Prostate gland (tissue), 2 donors: ENCODE results near the gene OR2A7. TPM values are rescaled to one million over a fixed set of nuclear protein-coding genes. Genes with fewer than 3 reads are reported as not detected.
"Not testable (repeated sequence)": the region's sequence is repeated elsewhere in the genome, so short reads cannot be mapped to it uniquely, and the experiment has no call there.

ENCODE experiments used
- DNase-seq: peaks from one replicate; pipeline ENCODE4 v3.0.0-alpha.2; 2019; ENCODE audit warnings: low spot score
- H3K27ac ChIP-seq, 2 donors: fragments of 200-600 bp; sonication (generic); 2 replicates each; pipeline ENCODE4 v1.5.1; 2017 to 2019
- H3K27me3 ChIP-seq: fragments of 200-600 bp; sonication (generic); replicated peaks from 2 replicates; pipeline ENCODE4 v1.5.1; 2019; ENCODE audit not compliant: insufficient read depth
- H3K36me3 ChIP-seq, 2 donors: fragments of 200-600 bp; sonication (generic); 1 replicate in 1 of 2; 2 replicates in 1 of 2; pipeline versions ENCODE4 v1.5.1 to v1.8.1; 2017 to 2019
- H3K4me1 ChIP-seq: fragments of 200-600 bp; sonication (generic); replicated peaks from 2 replicates; pipeline ENCODE4 v1.5.1; 2019
- H3K4me3 ChIP-seq, 2 donors: fragments of 200-600 bp; sonication (generic); 2 replicates each; pipeline ENCODE4 v1.5.1; 2017 to 2019
- H3K9me3 ChIP-seq: fragments of 200-600 bp; sonication (generic); 2 replicates; pipeline ENCODE4 v1.5.1; 2017
- WGBS: methylation state at CpG from one replicate; pipeline ENCODE4 v1.1.5; 2018; 5-methylcytosine and 5-hydroxymethylcytosine counted together
- intact Hi-C: fragments of 100-400 bp; cut with DNase I; formaldehyde crosslinking; loops from one replicate; pipeline ENCODE4 v1.14.2; 2022
- total RNA-seq, 2 donors: library from RNA; depleted of rRNA; stranded (reverse); fragments of >200 nt; gene quantifications; one replicate each; pipeline ENCODE4 v1.1.0, GENCODE V29; 2016

The OR2A7 gene
- total RNA-seq, 2 donors from 2014 or later: 5.3 to 10.7 TPM

DNA sequence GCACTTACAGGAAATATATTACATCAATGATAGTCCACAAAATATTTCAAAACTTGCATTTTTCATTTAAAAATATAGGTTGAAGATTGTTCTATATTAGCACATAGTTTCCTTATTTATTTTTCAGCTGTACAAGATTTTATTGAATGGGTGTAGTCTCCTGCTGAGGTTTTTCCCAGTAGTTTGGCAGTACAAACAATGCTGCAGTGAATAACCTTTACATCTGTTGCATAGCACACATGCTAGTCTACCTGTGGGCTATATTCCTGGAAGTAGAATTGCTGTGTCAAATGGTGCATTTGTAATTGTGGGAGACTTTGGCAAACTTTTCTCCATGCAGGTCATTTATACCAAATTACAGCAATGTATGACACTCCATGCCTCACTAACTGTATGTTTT lies 44.1 kb downstream of the OR2A7 start:
- H3K4me1 ChIP-seq, H3K4me3 ChIP-seq, H3K27ac ChIP-seq, H3K9me3 ChIP-seq, H3K36me3 ChIP-seq, DNase-seq, intact Hi-C loops, H3K27me3 ChIP-seq: not testable (repeated sequence)

DNA sequence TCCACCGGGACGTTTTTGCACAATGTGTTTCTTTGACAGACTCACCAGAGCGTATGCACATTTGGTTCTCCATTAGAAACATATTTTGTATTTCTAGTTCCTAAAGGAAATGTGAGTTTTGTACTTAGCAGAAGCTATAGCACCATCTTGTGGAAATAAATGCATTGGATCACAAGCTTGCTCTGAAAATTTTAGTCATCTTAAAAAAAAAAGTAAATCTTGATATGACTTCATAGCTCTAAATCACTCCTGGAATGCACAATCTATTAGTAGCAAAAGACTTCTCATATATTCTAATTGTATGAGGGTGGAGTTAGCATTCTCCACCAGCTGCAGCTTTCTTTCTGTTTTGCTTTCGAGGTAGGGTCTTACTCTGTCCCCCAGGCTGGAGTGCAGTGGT lies 45.4 kb downstream of the OR2A7 start:
- intact Hi-C loops, H3K27ac ChIP-seq, DNase-seq, H3K4me3 ChIP-seq, H3K36me3 ChIP-seq, H3K9me3 ChIP-seq, H3K4me1 ChIP-seq, H3K27me3 ChIP-seq: not testable (repeated sequence)
- 89% methylated on average over 1 of the region's 4 CpGs for whole genome bisulfite sequencing

DNA sequence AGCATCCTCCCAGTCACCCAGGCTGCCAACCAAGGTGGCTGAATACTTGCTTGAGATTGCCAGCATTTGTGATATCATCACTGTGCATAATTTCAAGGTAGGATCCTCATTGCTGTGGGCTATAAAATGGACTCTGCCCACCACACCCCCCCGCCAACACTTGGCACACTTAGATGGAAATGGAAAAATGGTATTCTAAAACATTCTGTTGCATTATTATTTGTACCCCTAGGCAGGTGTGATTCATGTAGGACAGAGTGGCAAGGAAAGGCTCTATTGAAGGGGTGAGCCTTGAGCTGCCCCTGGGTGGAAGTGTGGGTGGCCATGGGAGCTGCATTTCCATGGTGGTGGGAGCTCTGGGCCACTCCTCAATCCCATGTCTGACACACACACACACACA lies 46.0 kb downstream of the OR2A7 start:
- intact Hi-C loops, H3K4me3 ChIP-seq, H3K36me3 ChIP-seq, H3K9me3 ChIP-seq, DNase-seq, H3K27ac ChIP-seq, H3K4me1 ChIP-seq, H3K27me3 ChIP-seq: not testable (repeated sequence)
- 91% methylated on average over 1 of the region's 1 CpG for WGBS

DNA sequence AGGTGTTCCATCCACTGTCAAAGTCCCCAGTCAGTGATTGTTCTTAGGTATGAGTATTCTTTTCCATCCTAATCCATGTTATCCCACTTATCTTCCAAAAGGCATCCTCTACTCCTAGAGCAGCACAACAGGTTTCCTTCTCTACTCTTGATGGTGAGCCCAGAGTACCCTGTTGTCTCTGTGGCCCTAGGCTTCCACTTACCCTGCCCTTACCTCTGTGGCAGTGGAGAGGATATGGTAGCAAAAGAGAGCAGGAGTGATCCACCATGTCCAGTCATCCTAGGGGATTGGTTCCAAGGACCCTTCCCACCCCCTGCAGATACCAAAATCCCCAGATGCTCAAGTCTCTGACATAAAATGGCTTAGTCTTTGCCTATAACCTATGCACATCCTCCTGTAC lies 47.4 kb downstream of the OR2A7 start:
- H3K4me1 ChIP-seq, H3K36me3 ChIP-seq, H3K9me3 ChIP-seq, H3K27me3 ChIP-seq, H3K27ac ChIP-seq, H3K4me3 ChIP-seq, intact Hi-C loops, DNase-seq: not testable (repeated sequence)

Other genes starting within 250 kb of the OR2A7 start
- not detected for gene OR2A5, start 215.8 kb downstream of the OR2A7 start, total RNA-seq
- not detected for gene OR2A25, start 195.0 kb downstream of the OR2A7 start, total RNA-seq
- gene OR2A12, start 178.5 kb downstream of the OR2A7 start, total RNA-seq: not detected
- gene OR2A2, start 155.2 kb downstream of the OR2A7 start, total RNA-seq: not detected
- gene OR2A14, start 141.6 kb downstream of the OR2A7 start, total RNA-seq: not detected
- 1 to 10 TPM; 1.4 to 2.0 TPM for gene CTAGE4, start 81.3 kb downstream of the OR2A7 start, total RNA-seq
- gene ARHGEF35, start 69.0 kb downstream of the OR2A7 start, total RNA-seq: 1 to 10 TPM; 7.8 to 9.7 TPM
- not detected for gene OR2A42, start 25.2 kb downstream of the OR2A7 start, total RNA-seq
- gene CTAGE8, start 4.5 kb upstream of the OR2A7 start, total RNA-seq: 1 to 10 TPM; 1.5 to 6.3 TPM
- not detected for gene OR2A1, start 47.6 kb upstream of the OR2A7 start, total RNA-seq
- gene ARHGEF5, start 90.6 kb upstream of the OR2A7 start, total RNA-seq: 10 to 100 TPM; 22.7 to 29.0 TPM
- not detected for gene NOBOX, start 138.9 kb upstream of the OR2A7 start, total RNA-seq